Nephron (organoid): Measurements from ENCODE around the gene C10orf67.

ENCODE experiments used
- H3K27ac Mint-ChIP-seq, 3 experiments: 2 replicates each; pipeline ENCODE4 v1.8.0; 2020; ENCODE audit warnings: mixed read lengths in 3 of 3, mild to moderate bottlenecking in 2 of 3, moderate library complexity in 1 of 3
- H3K27me3 Mint-ChIP-seq: 2 replicates; pipeline ENCODE4 v1.8.0; 2021; ENCODE audit warnings: low read depth, mild to moderate bottlenecking, moderate library complexity, mixed read lengths
- H3K36me3 Mint-ChIP-seq: 2 replicates; pipeline ENCODE4 v1.8.0; 2020; ENCODE audit warnings: low read depth, mixed read lengths
- H3K4me1 Mint-ChIP-seq: 2 replicates; pipeline ENCODE4 v1.8.0; 2020; ENCODE audit warnings: mixed read lengths
- H3K4me3 Mint-ChIP-seq, 3 experiments: 2 replicates each; pipeline ENCODE4 v1.8.0; 2020; ENCODE audit warnings: mild to moderate bottlenecking in 3 of 3, mixed read lengths in 3 of 3, moderate library complexity in 2 of 3
- H3K9me3 Mint-ChIP-seq: 2 replicates; pipeline ENCODE4 v1.8.0; 2020; ENCODE audit warnings: mixed read lengths
- CTCF ChIP-seq, 3 experiments: fragments of 200-600 bp; sonication (generic); IDR thresholded peaks; one replicate each; pipeline ENCODE4 v1.5.0; 2021; ENCODE audit warnings: antibody characterized with exemption in 3 of 3; ENCODE audit not compliant: unreplicated experiment in 3 of 3

Gene C10orf67

GRCh38 chr10:23202779-23203178 is 141.8 kb downstream of the C10orf67 start:
- no peaks in the 10 kb centered on the region for H3K4me1 Mint-ChIP-seq
- H3K36me3 Mint-ChIP-seq = no peaks in the 10 kb centered on the region
- no peak for TF ChIP-seq CTCF (IDR thresholded peaks at IDR 0.05; ENCODE audit: unreplicated experiment in 3 of 3)
- H3K27me3 Mint-ChIP-seq = peaks cover 100% of the 10 kb centered on the region
- H3K4me3 Mint-ChIP-seq = no peak overlapping the region
- H3K9me3 Mint-ChIP-seq = peaks cover 7% of the 10 kb centered on the region
- no peak overlapping the region for H3K27ac Mint-ChIP-seq

GRCh38 chr10:23201837-23202236 is 142.8 kb downstream of the C10orf67 start:
- Mint-ChIP-seq H3K9me3 (peaks cover 7% of the 10 kb centered on the region), H3K36me3 (no peaks in the 10 kb centered on the region), H3K27me3 (peaks cover 100% of the 10 kb centered on the region), H3K4me1 (no peaks in the 10 kb centered on the region), H3K4me3 (no peak overlapping the region), H3K27ac (no peak overlapping the region)
- TF ChIP-seq CTCF (IDR thresholded peaks at IDR 0.05; ENCODE audit: unreplicated experiment in 3 of 3) = no peak

GRCh38 chr10:23200997-23201652 is 143.5 kb downstream of the C10orf67 start:
- Mint-ChIP-seq H3K9me3 (peaks cover 7% of the 10 kb centered on the region), H3K27ac (no peak overlapping the region), H3K4me3 (no peak overlapping the region), H3K4me1 (no peaks in the 10 kb centered on the region), H3K36me3 (no peaks in the 10 kb centered on the region), H3K27me3 (peaks cover 100% of the 10 kb centered on the region)
- no peak for TF ChIP-seq CTCF (IDR thresholded peaks at IDR 0.05; ENCODE audit: unreplicated experiment in 3 of 3)

- no peak for TF ChIP-seq CTCF (IDR thresholded peaks at IDR 0.05; ENCODE audit: unreplicated experiment in 3 of 3)
- H3K27ac Mint-ChIP-seq = no peak overlapping the region
- H3K4me3 Mint-ChIP-seq = no peak overlapping the region
- peaks cover 3% of the 10 kb centered on the region for H3K4me1 Mint-ChIP-seq
- H3K9me3 Mint-ChIP-seq = peaks cover 7% of the 10 kb centered on the region
- H3K36me3 Mint-ChIP-seq = no peaks in the 10 kb centered on the region
- peaks cover 100% of the 10 kb centered on the region for H3K27me3 Mint-ChIP-seq
Measured at GRCh38 chr10:23200586-23200985, 144.0 kb downstream of the C10orf67 start.

- Mint-ChIP-seq H3K4me1 (peaks cover 6% of the 10 kb centered on the region), H3K27ac (no peak overlapping the region), H3K9me3 (peaks cover 7% of the 10 kb centered on the region), H3K36me3 (no peaks in the 10 kb centered on the region), H3K27me3 (peaks cover 99% of the 10 kb centered on the region), H3K4me3 (no peak overlapping the region)
- TF ChIP-seq CTCF (IDR thresholded peaks at IDR 0.05; ENCODE audit: unreplicated experiment in 3 of 3) = no peak
Measured at GRCh38 chr10:23199768-23200511, 144.7 kb downstream of the C10orf67 start.
